ENCODE data around the gene TMEM203. TPM values are rescaled to one million over a fixed set of nuclear protein-coding genes. Genes with fewer than 3 reads are reported as not detected.

Gene TMEM203
- polyA plus RNA-seq, 1 experiment, result 43.8 TPM

GRCh38 chr9:137227054-137227852, 21.8 kb upstream of the TMEM203 start, which contains the start of gene RNF224:
RNF224 (plus strand) TSS chr9:137227502; CDS start chr9:137228336, 834 bp downstream.
- H3K36me3 ChIP-seq (ENCODE audit: control insufficient read depth, insufficient read depth, low read length), result no peaks in the 10 kb centered on the region; the same call in 1 of the 2 replicates
- ChIA-PET CTCF (interaction anchor here (0.6 to 4.2 kb wide), 26 partner anchors 10 to 198 kb away, joined by 3 to 37 read pairs (median 5); partner anchors contain the start of genes ABCA2, DPP7, NPDC1 and SSNA1), POLR2A (interaction anchor here (0.5 kb wide), 1 partner anchor 22 kb away, joined by 6 read pairs; no protein-coding TSS in a partner anchor)
- no peak within 1 kb of the TSS for H3K4me3 ChIP-seq (ENCODE audit: low read depth, low read length)
- TF ChIP-seq CTCF (IDR thresholded peaks at IDR 0.05; ENCODE audit: insufficient read depth, low read depth, low read length), result peak; percentile 91
- no peaks in the 10 kb centered on the region for H3K27me3 ChIP-seq (ENCODE audit: control insufficient read depth, insufficient read depth, low read length)
- no peak for DNase-seq (ENCODE audit: low read depth)

DNA sequence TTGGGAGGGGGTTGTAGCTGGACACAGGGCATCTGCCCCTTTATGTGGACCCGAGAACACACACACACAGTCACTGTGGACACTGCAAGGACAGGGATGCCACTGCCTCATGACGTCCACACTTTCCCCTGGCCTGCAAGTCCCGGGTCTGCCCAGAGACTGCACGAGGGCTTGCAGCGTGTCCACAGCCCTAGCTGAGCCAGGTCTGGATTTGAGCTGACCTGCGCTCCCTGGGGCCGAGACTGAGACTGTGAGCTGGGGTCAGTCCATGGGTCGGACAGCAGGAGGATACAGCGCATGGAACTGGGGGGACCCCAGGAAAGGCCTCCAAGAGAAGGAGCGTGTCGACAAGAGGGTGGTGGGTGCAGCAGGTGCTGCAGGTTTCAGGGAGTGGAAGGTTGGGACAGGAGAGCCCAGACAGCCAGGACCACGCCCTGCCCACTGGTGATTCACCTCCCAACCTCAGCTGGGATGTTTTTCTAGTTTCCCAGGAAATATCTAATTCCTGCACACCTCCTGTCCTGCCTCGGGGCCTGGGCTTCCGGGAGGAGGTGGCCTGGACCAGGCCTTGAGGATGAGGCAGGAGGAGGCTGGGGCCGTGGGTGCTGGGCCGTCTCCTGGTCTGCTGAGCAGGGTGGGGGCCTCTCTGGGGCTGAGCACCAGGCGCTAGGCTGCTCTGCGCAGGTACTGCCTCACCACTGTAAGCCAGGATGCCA, 21.0 kb upstream of the TMEM203 start:
- no peaks in the 10 kb centered on the region; the same call in 1 of the 2 replicates for H3K36me3 ChIP-seq (ENCODE audit: control insufficient read depth, insufficient read depth, low read length)
- ChIA-PET CTCF (interaction anchor here (0.9 to 4.2 kb wide), 20 partner anchors 11 to 278 kb away, joined by 3 to 37 read pairs (median 6); partner anchors contain the start of genes ABCA2, DPP7, NPDC1 and SSNA1), POLR2A (interaction anchor here (0.7 kb wide), 1 partner anchor 29 kb away, joined by 3 read pairs; no protein-coding TSS in a partner anchor)
- no peaks in the 10 kb centered on the region for H3K27me3 ChIP-seq (ENCODE audit: control insufficient read depth, insufficient read depth, low read length)
- DNase-seq (ENCODE audit: low read depth), result no peak
- TF ChIP-seq CTCF (IDR thresholded peaks at IDR 0.05; ENCODE audit: insufficient read depth, low read depth, low read length), result no peak
- no peak overlapping the region for H3K4me3 ChIP-seq (ENCODE audit: low read depth, low read length)

DNA sequence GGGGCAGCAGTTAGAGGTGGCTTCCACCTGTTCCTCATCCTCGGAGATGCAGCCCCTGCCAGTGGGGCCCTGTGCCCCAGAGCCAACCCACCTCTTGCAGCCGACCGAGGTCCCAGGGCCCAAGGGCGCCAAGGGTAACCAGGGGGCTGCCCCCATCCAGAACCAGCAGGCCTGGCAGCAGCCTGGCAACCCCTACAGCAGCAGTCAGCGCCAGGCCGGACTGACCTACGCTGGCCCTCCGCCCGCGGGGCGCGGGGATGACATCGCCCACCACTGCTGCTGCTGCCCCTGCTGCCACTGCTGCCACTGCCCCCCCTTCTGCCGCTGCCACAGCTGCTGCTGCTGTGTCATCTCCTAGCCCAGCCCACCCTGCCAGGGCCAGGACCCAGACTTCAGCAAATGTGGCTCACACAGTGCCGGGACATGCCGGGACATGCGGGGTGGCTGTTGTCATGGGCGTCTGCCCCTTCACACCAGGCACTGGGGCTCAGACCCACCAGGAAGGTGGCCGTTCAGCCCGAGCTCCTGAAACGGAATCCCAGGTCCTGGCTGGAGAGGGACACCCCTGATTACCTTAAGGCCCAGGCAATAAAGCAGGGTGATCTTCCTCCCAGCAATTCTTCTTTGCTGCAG, 20.4 kb upstream of the TMEM203 start:
- Histone ChIP-seq H3K27me3 (ENCODE audit: control insufficient read depth, insufficient read depth, low read length) (no peaks in the 10 kb centered on the region), H3K4me3 (ENCODE audit: low read depth, low read length) (no peak overlapping the region), H3K36me3 (ENCODE audit: control insufficient read depth, insufficient read depth, low read length) (no peaks in the 10 kb centered on the region; the same call in 1 of the 2 replicates)
- POLR2A ChIA-PET, result no interaction called here
- CTCF ChIA-PET, result interaction anchor here (0.9 to 5.6 kb wide), 15 partner anchors 11 to 278 kb away, joined by 3 to 37 read pairs (median 11); partner anchors contain the start of genes ABCA2, DPP7, NPDC1 and SSNA1
- DNase-seq (ENCODE audit: low read depth), result no peak
- TF ChIP-seq CTCF (IDR thresholded peaks at IDR 0.05; ENCODE audit: insufficient read depth, low read depth, low read length), result no peak

DNA sequence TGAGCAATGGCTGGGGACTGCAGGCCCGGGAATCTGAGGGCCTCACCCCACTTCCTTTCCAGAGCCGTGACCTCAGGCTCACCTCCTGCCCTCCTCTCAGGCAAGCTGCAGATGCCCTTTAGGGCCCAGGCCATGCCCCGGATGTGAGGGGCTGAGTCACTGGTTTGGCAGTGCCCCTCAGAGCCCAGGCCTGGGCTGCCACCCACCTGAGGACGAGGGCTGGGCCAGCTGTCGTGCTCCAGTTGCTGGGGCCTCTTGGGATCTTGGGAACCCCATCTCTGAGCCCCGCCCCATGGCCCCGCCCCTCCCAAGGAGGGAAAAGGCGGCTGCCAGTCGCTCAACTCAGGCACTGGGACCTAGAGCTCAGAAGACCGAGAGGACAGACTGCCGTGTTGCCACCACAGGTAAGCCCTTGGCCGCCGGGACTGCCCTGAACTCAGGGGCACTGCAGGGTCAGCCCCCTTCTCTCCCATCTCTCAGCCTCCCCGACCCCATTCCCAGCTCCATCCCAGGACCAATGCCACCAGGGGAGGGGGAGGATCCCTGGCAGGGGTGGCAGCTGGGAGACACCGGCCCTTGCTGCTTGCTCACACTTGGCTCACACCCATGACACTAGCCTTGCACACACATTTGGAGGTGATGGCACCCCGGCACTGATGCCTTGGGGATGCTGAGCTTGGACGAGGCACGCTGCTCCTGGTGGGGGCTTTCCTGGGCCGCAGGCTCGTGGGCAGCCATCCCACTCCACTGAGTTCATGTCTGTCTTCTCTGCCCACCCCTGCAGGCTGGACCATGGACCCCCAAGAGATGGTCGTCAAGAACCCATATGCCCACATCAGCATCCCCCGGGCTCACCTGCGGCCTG, 19.6 kb upstream of the TMEM203 start, which contains the start of gene CYSRT1:
Gene CYSRT1, plus strand, starts transcription at position 345 of the 865 bp plus-strand sequence. Its CDS starts 448 bp downstream, at position 793.
- TF ChIP-seq CTCF (IDR thresholded peaks at IDR 0.05; ENCODE audit: insufficient read depth, low read depth, low read length), result no peak
- CTCF ChIA-PET, result interaction anchor here (0.8 to 5.6 kb wide), 6 partner anchors 12 to 277 kb away, joined by 3 to 36 read pairs (median 6); partner anchors contain the start of genes ABCA2 and NPDC1
- DNase-seq (ENCODE audit: low read depth), result no peak
- POLR2A ChIA-PET, result no interaction called here
- H3K4me3 ChIP-seq (ENCODE audit: low read depth, low read length), result peak within 1 kb of the TSS; percentile 86
- H3K36me3 ChIP-seq (ENCODE audit: control insufficient read depth, insufficient read depth, low read length), result no peaks in the 10 kb centered on the region; the same call in 1 of the 2 replicates
- H3K27me3 ChIP-seq (ENCODE audit: control insufficient read depth, insufficient read depth, low read length), result no peaks in the 10 kb centered on the region

Data from BJ (cell line).